Measurements from ENCODE around the gene FRAS1.

FRAS1 gene

DNA sequence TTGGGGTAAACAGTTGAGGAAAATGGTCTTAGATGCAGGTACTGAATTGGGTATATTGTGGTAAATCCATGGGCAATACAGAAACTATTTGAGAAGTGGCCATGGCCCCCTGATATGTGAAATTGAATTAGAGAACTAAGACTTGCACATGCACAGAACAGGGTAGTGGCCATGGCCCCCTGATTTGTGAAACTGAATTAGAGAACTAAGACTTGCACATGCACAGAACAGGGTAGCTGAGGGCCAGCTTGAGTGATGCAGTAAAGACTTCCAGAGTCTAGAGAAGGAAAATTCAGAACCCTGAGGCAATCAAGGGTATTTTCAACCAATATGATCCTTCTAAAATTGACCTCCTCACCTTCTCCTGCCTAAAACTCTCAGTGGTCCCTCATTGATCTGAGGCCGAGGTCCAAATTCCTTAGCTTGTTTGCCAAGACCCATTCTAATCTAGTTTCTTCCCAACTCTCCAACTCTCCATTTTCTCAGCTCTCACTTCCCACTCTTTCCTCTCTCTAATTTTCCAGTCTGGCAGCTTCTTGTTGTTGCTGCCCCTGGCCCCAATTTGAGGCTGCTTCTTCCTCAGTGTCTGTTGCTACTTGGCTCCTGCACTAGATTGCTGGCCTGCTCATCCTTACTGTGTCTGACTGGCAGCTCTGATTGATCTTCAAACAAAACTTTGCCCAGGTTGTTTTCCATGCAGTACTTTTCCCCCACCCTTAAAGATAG is 72.4 kb downstream of the FRAS1 start:
- no peak for TF ChIP-seq GATA2 (IDR thresholded peaks at IDR 0.05; ENCODE audit: low read depth, low read length)
- TF ChIP-seq GATA3 (IDR thresholded peaks at IDR 0.05; ENCODE audit: low read depth, low read length), result no peak

DNA sequence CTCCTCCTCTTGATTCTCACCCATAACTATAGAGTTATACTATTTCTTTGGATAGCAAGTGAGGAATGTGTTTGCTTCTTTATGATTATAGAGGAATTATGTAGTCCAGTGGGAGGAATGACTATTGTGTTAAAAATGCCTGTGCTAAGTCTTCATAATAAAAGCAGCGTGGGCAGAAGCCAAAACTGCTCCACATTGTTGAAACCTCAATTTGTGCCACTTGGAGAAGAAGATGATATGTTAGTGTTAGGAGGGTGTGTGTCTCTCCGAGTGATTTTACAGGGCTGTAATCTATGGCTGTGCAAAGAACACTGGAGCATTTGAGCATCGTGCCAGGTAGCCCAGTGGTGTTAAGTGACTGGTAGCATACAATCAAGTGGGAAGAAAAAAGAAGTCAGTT is 74.3 kb downstream of the FRAS1 start:
- TF ChIP-seq GATA3 (IDR thresholded peaks at IDR 0.05; ENCODE audit: low read depth, low read length) (no peak), GATA2 (IDR thresholded peaks at IDR 0.05; ENCODE audit: low read depth, low read length) (no peak)

DNA sequence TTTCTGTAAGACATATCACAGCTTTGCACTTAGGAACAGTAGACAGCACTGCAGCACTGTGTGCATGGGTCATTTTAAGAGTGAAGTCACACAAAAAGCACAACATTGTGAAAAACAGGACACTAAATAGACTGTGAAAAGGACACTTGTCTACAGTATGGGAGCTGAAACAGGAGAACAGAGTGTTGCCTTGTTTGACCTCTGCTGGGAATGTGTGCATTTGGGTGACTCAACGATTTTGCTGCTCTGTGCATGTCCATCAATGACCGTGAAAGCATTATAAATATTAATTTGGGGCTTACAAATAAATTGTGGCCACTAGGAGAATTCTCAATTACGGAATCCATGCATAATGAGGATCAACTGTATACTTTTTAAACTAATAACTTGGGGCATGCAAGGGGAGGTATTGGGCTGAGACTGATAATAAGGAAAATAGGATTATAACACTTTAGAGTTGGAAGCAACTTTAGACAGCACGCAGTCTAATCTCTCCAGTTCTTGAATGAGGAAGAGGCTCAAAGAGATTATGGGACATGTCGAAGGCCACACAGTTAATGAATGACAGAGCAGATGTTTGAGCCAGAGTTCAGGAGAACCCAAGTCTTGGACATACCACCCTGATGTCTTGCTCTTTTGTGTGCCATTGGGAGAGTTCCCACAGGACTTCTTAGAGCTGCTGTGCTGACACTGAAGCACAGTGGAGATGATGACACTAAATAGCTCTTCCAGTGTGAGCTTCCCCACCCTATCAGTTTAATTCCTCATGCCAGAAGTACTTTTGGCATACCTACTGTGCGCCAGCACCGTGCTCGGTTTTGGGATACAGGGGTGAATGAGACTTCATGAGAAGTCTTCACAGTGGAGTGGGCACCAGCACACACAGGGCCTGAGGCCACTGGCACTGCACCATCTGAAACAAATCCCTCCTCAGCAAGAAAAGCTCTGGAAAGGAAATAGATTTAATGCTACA is 79.3 kb downstream of the FRAS1 start:
- TF ChIP-seq GATA2 (IDR thresholded peaks at IDR 0.05; ENCODE audit: low read depth, low read length) (no peak), GATA3 (IDR thresholded peaks at IDR 0.05; ENCODE audit: low read depth, low read length) (no peak)

GRCh38 chr4:78137532-78137931 is 80.4 kb downstream of the FRAS1 start:
- TF ChIP-seq GATA3 (IDR thresholded peaks at IDR 0.05; ENCODE audit: low read depth, low read length), result no peak
- TF ChIP-seq GATA2 (IDR thresholded peaks at IDR 0.05; ENCODE audit: low read depth, low read length), result no peak

GRCh38 chr4:78138252-78138651 is 81.1 kb downstream of the FRAS1 start:
- no peak for TF ChIP-seq GATA3 (IDR thresholded peaks at IDR 0.05; ENCODE audit: low read depth, low read length)
- TF ChIP-seq GATA2 (IDR thresholded peaks at IDR 0.05; ENCODE audit: low read depth, low read length), result no peak

DNA sequence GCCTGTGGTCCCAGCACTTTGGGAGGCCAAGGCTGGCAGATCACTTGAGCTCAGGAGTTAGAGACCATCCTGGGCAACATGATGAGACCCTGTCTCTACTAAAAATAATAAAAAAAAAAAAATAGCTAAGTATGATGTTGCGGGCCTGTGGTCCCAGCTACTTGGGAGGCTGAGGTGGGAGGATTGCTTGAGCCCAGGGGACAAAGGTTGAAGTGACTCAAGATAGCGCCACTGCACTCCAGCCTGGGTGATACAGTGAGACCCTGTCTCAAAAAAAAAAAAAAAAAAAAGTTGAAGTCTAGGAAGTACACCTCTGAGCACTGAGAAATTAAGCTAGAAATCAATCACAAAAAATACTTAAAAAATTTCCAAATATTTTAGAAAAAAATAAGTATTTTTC is 86.5 kb downstream of the FRAS1 start:
- TF ChIP-seq GATA2 (IDR thresholded peaks at IDR 0.05; ENCODE audit: low read depth, low read length), result no peak
- no peak for TF ChIP-seq GATA3 (IDR thresholded peaks at IDR 0.05; ENCODE audit: low read depth, low read length)

GRCh38 chr4:78145008-78145407 is 87.9 kb downstream of the FRAS1 start:
- TF ChIP-seq GATA3 (IDR thresholded peaks at IDR 0.05; ENCODE audit: low read depth, low read length) (no peak), GATA2 (IDR thresholded peaks at IDR 0.05; ENCODE audit: low read depth, low read length) (no peak)

GRCh38 chr4:78145622-78146021 is 88.5 kb downstream of the FRAS1 start:
- no peak for TF ChIP-seq GATA2 (IDR thresholded peaks at IDR 0.05; ENCODE audit: low read depth, low read length)
- TF ChIP-seq GATA3 (IDR thresholded peaks at IDR 0.05; ENCODE audit: low read depth, low read length), result no peak

- TF ChIP-seq GATA2 (IDR thresholded peaks at IDR 0.05; ENCODE audit: low read depth, low read length), result no peak
Measured at GRCh38 chr4:78149751-78150542, 92.8 kb downstream of the FRAS1 start.

GRCh38 chr4:78150543-78150864 is 93.4 kb downstream of the FRAS1 start:
- TF ChIP-seq GATA2 (IDR thresholded peaks at IDR 0.05; ENCODE audit: low read depth, low read length) (no peak), GATA3 (IDR thresholded peaks at IDR 0.05; ENCODE audit: low read depth, low read length) (no peak)

GRCh38 chr4:78152795-78153194 is 95.7 kb downstream of the FRAS1 start:
- no peak for TF ChIP-seq GATA3 (IDR thresholded peaks at IDR 0.05; ENCODE audit: low read depth, low read length)

DNA sequence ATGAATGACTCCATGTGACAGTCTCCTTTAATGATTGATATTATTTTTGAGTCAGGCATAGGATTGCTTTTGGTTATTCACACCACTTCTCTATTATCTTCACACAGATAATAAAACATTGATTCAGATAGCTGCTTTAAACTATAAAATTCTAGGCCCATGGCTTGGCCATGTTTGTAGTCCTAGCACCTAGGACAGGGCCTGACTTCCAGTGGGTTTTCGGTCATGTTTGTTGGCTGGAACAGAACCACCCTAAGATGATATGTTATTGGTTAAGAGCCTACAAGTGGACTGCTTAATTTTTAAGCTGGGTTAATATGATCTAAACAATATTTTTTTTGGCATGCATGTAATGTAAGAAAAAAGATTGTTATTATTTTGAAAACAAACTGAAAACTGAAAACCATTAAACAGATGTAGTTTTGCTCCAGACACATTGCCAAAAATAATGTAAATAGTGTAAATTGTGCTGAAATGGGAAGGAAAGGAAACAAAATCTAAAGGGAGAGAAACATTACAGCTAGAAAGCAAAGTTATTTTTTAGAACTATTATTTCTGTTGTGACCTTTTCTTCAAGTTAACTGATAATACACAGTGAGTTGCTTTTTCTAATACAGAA is 98.0 kb downstream of the FRAS1 start:
- TF ChIP-seq GATA3 (IDR thresholded peaks at IDR 0.05; ENCODE audit: low read depth, low read length) (no peak), GATA2 (IDR thresholded peaks at IDR 0.05; ENCODE audit: low read depth, low read length) (no peak)

- TF ChIP-seq GATA3 (IDR thresholded peaks at IDR 0.05; ENCODE audit: low read depth, low read length) (no peak), GATA2 (IDR thresholded peaks at IDR 0.05; ENCODE audit: low read depth, low read length) (no peak)
Measured at GRCh38 chr4:78155616-78156105, 98.5 kb downstream of the FRAS1 start.

DNA sequence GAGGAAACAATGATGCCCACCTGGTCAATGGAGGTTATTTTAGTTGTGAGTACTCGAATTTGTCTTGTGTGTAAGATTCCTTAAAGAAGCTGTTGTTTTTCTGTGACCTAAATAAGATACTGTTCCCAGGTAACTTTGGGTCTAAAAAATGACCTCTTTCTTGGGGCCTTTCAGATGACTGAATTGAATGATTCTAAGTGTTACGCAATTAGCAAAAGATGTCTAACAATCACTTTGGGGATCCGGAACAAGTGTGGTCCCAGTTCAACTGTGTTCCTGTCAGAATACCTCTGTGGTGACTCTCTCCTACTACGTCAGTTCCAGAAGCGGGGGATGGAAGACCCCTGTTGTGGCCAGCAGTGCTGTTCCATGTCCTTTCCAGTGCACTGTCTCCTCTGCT is 99.4 kb downstream of the FRAS1 start:
- no peak for TF ChIP-seq GATA3 (IDR thresholded peaks at IDR 0.05; ENCODE audit: low read depth, low read length)
- no peak for TF ChIP-seq GATA2 (IDR thresholded peaks at IDR 0.05; ENCODE audit: low read depth, low read length)
